GM12892 (cell line): ENCODE results near the gene EXOG.

Experiments used
- POLR2A ChIP-seq: IDR thresholded peaks from 2 replicates; pipeline ENCODE4 v1.6.1; 2011; ENCODE audit warnings: low read depth, low read length, control low read depth
- POLR2AphosphoS5 ChIP-seq: IDR thresholded peaks from 2 replicates; pipeline ENCODE4 v1.6.1; 2011; ENCODE audit warnings: low read depth, low read length, control low read depth

DNA sequence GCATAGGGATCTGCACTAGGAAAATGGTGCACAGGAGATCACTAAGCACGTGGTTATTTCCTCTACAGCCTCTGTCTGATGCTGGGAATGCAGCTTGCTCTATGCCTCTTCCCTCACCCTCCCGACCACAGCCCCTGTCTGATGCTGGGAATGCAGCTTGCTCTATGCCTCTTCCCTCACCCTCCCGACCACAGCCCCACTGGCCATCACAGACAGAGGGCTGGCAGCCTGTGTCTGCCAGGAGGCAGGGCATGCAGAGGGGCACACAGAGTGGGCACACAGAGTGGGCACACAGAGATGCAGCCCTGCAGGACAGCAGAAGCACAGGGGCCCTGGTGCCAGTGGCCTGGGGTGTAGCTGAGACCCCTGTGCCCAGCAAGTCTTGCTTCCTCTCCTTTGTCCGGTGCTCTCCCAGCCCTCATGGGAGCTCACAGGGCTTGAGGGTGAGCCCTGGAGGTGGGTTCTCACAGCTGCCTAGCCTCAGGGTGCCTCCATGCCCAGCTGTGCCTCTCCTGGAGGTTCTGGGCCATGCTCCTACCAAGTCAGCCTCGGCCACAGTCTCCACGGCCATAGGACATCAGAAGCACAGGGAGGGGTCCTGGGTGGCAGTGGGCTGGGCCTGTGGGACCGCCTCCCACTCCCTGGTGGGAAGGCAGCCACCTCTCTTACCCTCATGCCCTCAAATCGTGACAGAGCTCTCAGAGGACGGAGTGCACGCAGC, 65.8 kb downstream of the EXOG start:
- TF ChIP-seq POLR2AphosphoS5 (no peak), POLR2A (no peak)
